GM12801 (cell line): Measurements from ENCODE around the gene LCN1.

Source experiments
- TF ChIP-seq, protein P1 (sequence below): IDR thresholded peaks from one replicate; pipeline ENCODE4 v1.5.1; 2011; ENCODE audit warnings: control low read depth; ENCODE audit not compliant: insufficient read length; ENCODE audit errors: extremely low read depth

LCN1 gene

GRCh38 chr9:135486267-135487065 is 34.8 kb upstream of the LCN1 start:
- TF ChIP-seq, protein P1, sequence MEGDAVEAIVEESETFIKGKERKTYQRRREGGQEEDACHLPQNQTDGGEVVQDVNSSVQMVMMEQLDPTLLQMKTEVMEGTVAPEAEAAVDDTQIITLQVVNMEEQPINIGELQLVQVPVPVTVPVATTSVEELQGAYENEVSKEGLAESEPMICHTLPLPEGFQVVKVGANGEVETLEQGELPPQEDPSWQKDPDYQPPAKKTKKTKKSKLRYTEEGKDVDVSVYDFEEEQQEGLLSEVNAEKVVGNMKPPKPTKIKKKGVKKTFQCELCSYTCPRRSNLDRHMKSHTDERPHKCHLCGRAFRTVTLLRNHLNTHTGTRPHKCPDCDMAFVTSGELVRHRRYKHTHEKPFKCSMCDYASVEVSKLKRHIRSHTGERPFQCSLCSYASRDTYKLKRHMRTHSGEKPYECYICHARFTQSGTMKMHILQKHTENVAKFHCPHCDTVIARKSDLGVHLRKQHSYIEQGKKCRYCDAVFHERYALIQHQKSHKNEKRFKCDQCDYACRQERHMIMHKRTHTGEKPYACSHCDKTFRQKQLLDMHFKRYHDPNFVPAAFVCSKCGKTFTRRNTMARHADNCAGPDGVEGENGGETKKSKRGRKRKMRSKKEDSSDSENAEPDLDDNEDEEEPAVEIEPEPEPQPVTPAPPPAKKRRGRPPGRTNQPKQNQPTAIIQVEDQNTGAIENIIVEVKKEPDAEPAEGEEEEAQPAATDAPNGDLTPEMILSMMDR = no peak

DNA sequence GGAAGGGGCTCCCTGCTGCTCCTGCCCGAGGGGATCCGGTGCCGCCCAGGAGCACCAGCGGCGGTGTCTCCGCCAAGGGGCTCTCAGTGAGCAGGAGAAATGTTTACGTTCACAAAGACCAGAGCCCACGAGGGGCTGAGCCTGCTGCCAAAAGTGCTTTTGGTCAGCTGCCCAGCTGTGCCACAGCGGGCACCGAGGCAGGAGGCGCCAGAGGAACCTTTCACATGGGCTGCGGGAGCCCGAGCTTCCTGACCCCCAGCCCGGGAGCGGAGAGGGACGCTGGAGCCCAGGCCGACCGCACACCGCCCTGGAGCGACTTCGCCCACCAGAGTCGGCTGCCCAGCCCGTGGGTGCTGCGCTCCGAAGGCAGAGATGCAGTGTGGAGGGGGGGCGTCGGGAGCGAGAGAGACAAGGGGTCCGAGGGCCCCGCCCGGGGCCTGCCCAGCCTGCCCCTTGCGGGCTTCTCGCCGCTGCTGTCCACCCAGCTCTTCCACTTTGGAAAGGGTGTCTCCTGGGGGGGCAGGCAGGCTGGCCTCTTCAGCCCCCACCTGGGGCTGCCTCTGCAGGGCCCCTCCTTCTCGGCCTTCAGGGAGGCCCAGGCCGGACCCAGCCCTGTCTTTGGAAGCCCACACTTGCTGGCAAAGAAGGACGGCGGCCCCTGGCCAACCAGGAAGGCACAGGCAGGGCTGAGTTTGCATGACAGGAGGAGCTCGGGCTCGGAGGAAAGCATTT is 33.8 kb upstream of the LCN1 start:
- TF ChIP-seq, protein P1 = no peak

DNA sequence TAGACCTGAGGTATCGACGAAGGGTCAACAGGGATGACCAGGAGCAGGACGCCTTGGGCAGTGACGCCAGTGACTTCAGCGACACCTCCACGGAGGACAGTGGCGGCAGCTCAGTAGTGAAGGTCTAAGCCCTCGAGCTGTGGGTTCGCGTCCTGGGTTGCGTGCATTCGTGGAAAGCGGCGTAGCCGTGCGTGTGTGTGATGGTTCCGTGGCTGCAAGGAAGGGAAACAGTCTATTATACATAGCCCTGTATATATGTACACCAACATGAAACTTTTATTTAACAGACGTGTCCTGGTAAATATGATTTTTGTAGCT is 33.3 kb upstream of the LCN1 start:
- TF ChIP-seq, protein P1 = no peak

DNA sequence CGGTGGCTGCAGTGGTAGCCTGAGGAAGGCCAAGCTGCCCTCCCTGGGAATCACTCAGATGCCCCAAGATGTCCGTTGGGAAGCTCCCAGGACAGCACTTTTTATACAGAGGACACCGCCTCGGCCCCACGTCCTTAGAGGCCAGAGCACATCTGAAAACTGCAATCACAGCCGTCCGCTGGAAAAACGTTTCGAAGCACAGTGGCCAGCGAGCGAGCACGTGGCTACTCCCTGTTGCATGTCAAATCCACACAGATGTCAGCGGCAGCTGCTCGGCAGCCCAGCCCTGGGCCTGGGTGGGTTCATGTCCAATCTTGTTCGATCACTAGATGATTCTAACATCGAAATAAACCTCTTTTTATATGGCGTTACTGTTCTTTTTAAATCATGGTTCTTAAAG is 32.7 kb upstream of the LCN1 start:
- TF ChIP-seq, protein P1 = no peak

DNA sequence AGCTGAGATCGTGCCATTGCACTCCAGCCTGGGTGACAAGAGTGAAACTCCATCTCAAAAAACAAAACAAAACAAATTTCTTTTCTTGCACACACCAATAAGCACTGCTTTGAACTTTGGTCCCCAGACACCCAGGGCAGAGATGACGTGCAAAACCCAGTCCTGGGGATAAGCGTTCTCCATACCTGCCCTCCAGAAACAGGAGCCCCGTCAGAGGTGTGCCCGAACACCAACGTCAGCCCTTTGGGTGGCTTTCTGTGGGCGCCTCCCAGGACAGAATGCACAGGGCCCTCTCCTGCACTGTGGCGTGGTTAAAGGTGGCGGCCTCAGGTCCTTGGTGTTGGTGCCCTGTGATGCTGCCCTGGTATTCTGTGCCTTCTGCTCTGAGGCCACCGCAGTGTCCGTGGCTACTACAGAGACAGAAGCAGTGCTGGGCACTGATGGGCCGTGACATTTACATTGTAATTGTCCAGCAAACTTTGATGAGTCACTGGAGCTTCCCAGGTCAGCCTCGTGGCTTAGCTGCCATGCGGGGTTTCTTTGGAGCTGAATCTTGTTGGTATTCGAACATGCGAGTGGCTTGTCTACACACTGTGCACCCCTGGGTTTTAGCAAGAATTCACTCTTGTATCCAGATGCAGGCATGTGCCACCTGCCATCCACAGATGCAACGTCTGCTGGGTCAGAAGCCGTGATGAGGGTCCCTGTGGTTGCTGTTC is 31.9 kb upstream of the LCN1 start:
- TF ChIP-seq, protein P1 = no peak

GRCh38 chr9:135490166-135490870 is 30.9 kb upstream of the LCN1 start:
- TF ChIP-seq, protein P1 = no peak
